KMS-11 (cell line): ENCODE measurements around the gene ITPR2.

Experiments
- H2AFZ ChIP-seq: fragments of 200-600 bp; sonication (generic); 2 replicates; pipeline ENCODE4 v1.6.1; 2016; ENCODE audit warnings: antibody characterized with exemption, mixed run types, low read depth
- H3K27ac ChIP-seq: fragments of 200-600 bp; sonication (generic); 2 replicates; pipeline ENCODE4 v1.6.1; 2016; ENCODE audit warnings: mild to moderate bottlenecking, mixed run types
- H3K27me3 ChIP-seq: fragments of 200-600 bp; sonication (generic); 2 replicates; pipeline ENCODE4 v1.6.1; 2017; ENCODE audit warnings: mild to moderate bottlenecking, low read depth, mixed run types, moderate library complexity; ENCODE audit not compliant: insufficient read depth
- H3K36me3 ChIP-seq: fragments of 200-600 bp; sonication (generic); 2 replicates; pipeline ENCODE4 v1.6.1; 2017; ENCODE audit warnings: mild to moderate bottlenecking, mixed run types; ENCODE audit not compliant: insufficient read depth
- H3K4me1 ChIP-seq: fragments of 200-600 bp; sonication (generic); 2 replicates; pipeline ENCODE4 v1.6.1; 2016; ENCODE audit warnings: mild to moderate bottlenecking, low read depth, mixed run types; ENCODE audit not compliant: poor library complexity, severe bottlenecking
- H3K4me2 ChIP-seq: fragments of 200-600 bp; sonication (generic); 2 replicates; pipeline ENCODE4 v1.7.0; 2016; ENCODE audit warnings: mild to moderate bottlenecking, mixed run types
- H3K4me3 ChIP-seq: fragments of 200-600 bp; sonication (generic); IDR thresholded peaks from 2 replicates; pipeline ENCODE4 v1.6.1; 2017; ENCODE audit warnings: low read depth, low read length, mixed read lengths; ENCODE audit not compliant: insufficient read depth
- H3K79me2 ChIP-seq: fragments of 200-600 bp; sonication (generic); 2 replicates; pipeline ENCODE4 v1.6.1; 2016; ENCODE audit warnings: low read depth, mixed run types; ENCODE audit not compliant: insufficient read depth
- H3K9ac ChIP-seq: fragments of 200-600 bp; sonication (generic); 2 replicates; pipeline ENCODE4 v1.6.1; 2016; ENCODE audit warnings: mild to moderate bottlenecking, mixed run types
- H4K20me1 ChIP-seq: fragments of 200-600 bp; sonication (generic); 2 replicates; pipeline ENCODE4 v1.6.1; 2016; ENCODE audit warnings: mild to moderate bottlenecking, mixed run types; ENCODE audit not compliant: insufficient read depth
- TF ChIP-seq, protein P1 (sequence below): fragments of 200-600 bp; sonication (generic); conservative IDR thresholded peaks from 2 replicates; pipeline ENCODE4 v1.6.1; 2017; ENCODE audit warnings: low read depth, mild to moderate bottlenecking, antibody characterized with exemption, low read length, moderate library complexity, mixed read lengths

The ITPR2 gene

DNA sequence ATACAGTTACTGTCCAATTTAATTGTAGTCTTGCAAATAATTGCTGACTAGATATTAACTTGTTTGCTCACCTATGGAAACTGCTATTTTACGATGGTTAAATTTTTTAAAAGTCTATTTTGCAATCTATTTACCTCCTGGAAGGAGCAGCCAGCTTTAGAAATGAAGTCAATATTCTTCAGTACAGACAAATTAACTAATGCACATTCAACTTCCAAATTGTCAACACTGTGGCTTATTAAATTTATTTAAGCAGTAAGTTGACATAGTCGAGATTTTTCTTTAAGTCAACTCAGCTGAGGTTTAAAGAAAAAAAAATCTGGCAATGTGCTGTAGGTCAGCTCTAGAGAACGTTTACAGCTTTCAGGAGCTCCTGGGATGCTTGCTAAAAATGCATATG is 416.4 kb downstream of the ITPR2 start:
- H3K27me3 ChIP-seq = no peaks in the 10 kb centered on the region

DNA sequence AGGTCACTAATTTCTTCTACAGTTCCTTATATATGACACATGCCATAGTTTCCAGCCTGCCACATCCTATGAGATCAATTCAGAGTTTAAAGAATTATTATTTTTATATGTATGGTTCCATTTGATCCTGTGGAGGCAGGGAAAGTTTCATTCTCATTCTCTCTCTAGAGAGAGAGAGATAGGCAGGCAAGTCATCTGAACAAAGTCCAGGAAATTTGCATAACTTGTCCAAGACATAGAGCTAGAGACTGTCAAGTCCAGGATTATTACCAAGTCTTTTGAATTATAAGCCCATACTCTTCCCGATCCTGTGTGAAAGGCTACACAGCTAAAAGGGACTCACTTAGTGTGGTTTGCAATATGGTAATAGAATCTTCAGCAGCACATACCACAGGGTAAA is 422.3 kb downstream of the ITPR2 start:
- H3K4me2 ChIP-seq = no peak overlapping the region
- no peak overlapping the region for H3K27ac ChIP-seq
- H3K79me2 ChIP-seq = no peaks in the 10 kb centered on the region
- H3K27me3 ChIP-seq = no peaks in the 10 kb centered on the region
- H2AFZ ChIP-seq = no peak overlapping the region
- TF ChIP-seq, protein P1, sequence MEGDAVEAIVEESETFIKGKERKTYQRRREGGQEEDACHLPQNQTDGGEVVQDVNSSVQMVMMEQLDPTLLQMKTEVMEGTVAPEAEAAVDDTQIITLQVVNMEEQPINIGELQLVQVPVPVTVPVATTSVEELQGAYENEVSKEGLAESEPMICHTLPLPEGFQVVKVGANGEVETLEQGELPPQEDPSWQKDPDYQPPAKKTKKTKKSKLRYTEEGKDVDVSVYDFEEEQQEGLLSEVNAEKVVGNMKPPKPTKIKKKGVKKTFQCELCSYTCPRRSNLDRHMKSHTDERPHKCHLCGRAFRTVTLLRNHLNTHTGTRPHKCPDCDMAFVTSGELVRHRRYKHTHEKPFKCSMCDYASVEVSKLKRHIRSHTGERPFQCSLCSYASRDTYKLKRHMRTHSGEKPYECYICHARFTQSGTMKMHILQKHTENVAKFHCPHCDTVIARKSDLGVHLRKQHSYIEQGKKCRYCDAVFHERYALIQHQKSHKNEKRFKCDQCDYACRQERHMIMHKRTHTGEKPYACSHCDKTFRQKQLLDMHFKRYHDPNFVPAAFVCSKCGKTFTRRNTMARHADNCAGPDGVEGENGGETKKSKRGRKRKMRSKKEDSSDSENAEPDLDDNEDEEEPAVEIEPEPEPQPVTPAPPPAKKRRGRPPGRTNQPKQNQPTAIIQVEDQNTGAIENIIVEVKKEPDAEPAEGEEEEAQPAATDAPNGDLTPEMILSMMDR = no peak
- no peaks in the 10 kb centered on the region for H4K20me1 ChIP-seq
- no peak overlapping the region for H3K9ac ChIP-seq
- H3K4me1 ChIP-seq = no peaks in the 10 kb centered on the region
- H3K36me3 ChIP-seq = no peaks in the 10 kb centered on the region
- H3K4me3 ChIP-seq = no peak overlapping the region

More for the DNA sequence above, 416.4 kb downstream of the ITPR2 start:
- no peak overlapping the region for H2AFZ ChIP-seq
- H3K4me1 ChIP-seq = peaks cover 8% of the 10 kb centered on the region
- no peak overlapping the region for H3K9ac ChIP-seq
- no peak overlapping the region for H3K27ac ChIP-seq
- no peak overlapping the region for H3K4me2 ChIP-seq
- no peaks in the 10 kb centered on the region for H3K36me3 ChIP-seq
- TF ChIP-seq, protein P1 = no peak
- no peak overlapping the region for H3K4me3 ChIP-seq
- no peaks in the 10 kb centered on the region for H4K20me1 ChIP-seq
- no peaks in the 10 kb centered on the region for H3K79me2 ChIP-seq

DNA sequence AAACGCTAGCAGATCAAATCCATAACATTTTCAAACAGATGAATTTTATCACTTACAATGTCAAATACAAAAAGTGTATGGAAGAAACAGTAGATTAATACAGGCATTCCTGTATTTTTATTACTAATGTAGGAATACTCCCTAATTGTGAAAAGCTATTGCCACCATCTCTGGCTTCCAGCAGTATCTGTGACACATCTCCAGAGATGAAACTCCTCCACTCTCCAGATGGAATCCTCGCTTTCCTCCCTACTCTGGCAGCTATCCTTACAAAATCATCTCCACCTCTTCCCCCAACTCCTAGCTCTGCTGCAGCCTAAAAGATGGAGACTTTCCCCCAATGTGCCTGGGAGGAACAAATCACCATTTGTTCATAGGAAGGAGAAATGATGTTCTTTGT is 426.2 kb downstream of the ITPR2 start:
- H4K20me1 ChIP-seq = no peaks in the 10 kb centered on the region
- no peak overlapping the region for H3K9ac ChIP-seq
- H2AFZ ChIP-seq = no peak overlapping the region
- TF ChIP-seq, protein P1 = no peak
- H3K27ac ChIP-seq = no peak overlapping the region
- no peak overlapping the region for H3K4me3 ChIP-seq
- H3K4me1 ChIP-seq = peaks cover 7% of the 10 kb centered on the region
- no peaks in the 10 kb centered on the region for H3K79me2 ChIP-seq
- H3K27me3 ChIP-seq = no peaks in the 10 kb centered on the region
- H3K4me2 ChIP-seq = no peak overlapping the region
- no peaks in the 10 kb centered on the region for H3K36me3 ChIP-seq

DNA sequence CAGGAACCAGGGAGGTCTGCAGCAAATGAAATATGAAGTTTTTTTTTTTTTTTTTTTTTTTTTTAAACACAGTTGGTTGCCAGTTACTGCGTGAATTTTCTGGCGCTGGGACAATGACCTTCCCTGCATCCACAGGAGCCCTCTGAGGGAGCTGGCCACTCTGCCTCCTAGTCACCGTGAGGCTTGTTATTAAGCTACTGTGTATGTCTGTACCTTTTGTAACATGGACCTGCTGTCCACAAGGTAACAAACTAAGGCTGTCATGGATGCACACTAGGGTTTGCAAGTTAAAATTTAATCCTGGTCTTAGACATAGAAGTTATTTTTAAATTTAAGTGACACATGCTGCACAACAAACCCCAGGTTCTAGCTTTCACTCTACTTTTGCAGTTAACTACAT is 426.6 kb downstream of the ITPR2 start:
- no peak overlapping the region for H3K9ac ChIP-seq
- no peak overlapping the region for H3K4me3 ChIP-seq
- TF ChIP-seq, protein P1 = no peak

More for the DNA sequence above, 426.6 kb downstream of the ITPR2 start:
- Histone ChIP-seq H3K27me3 (no peaks in the 10 kb centered on the region), H3K4me2 (no peak overlapping the region), H2AFZ (no peak overlapping the region), H3K27ac (no peak overlapping the region), H4K20me1 (no peaks in the 10 kb centered on the region), H3K36me3 (no peaks in the 10 kb centered on the region), H3K79me2 (no peaks in the 10 kb centered on the region), H3K4me1 (peaks cover 7% of the 10 kb centered on the region)
